H9 (cell line): ENCODE measurements around the gene TMC8. TPM values are rescaled to one million over a fixed set of nuclear protein-coding genes. Genes with fewer than 3 reads are reported as not detected.

ENCODE experiments used
- DNase-seq: peaks from one replicate; pipeline ENCODE4 v3.0.0-alpha.2; 2017
- H2AFZ ChIP-seq: one replicate; pipeline ENCODE4 v1.6.1; 2013; ENCODE audit warnings: mild to moderate bottlenecking, low read length, control low read depth, moderate library complexity
- H2AK5ac ChIP-seq: 2 replicates; pipeline ENCODE4 v1.6.1; 2013; ENCODE audit warnings: low read length, control low read depth, mixed read lengths; ENCODE audit not compliant: insufficient read length
- H2BK120ac ChIP-seq: one replicate; pipeline ENCODE4 v1.6.1; 2013; ENCODE audit warnings: low read depth, mild to moderate bottlenecking, low read length, control low read depth, inconsistent platforms; ENCODE audit not compliant: poor library complexity, severe bottlenecking
- H2BK12ac ChIP-seq: 2 replicates; pipeline ENCODE4 v1.6.1; 2013; ENCODE audit warnings: low read length, control low read depth, mixed read lengths, low read depth; ENCODE audit not compliant: insufficient read length
- H2BK15ac ChIP-seq: 2 replicates; pipeline ENCODE4 v1.6.1; 2013; ENCODE audit warnings: low read depth, low read length, control low read depth
- H2BK20ac ChIP-seq: one replicate; pipeline ENCODE4 v1.6.1; 2013; ENCODE audit warnings: low read depth, mild to moderate bottlenecking, low read length, control low read depth, inconsistent platforms; ENCODE audit not compliant: poor library complexity, severe bottlenecking
- H2BK5ac ChIP-seq: 2 replicates; pipeline ENCODE4 v1.6.1; 2013; ENCODE audit warnings: low read length, control low read depth, mixed read lengths; ENCODE audit not compliant: insufficient read length
- H3K14ac ChIP-seq: 2 replicates; pipeline ENCODE4 v1.6.1; 2013; ENCODE audit warnings: low read length, control low read depth; ENCODE audit not compliant: insufficient read depth
- H3K18ac ChIP-seq: 2 replicates; pipeline ENCODE4 v1.6.1; 2013; ENCODE audit warnings: low read depth, mild to moderate bottlenecking, mixed read lengths, low read length, control low read depth; ENCODE audit not compliant: insufficient read length
- H3K23ac ChIP-seq: 2 replicates; pipeline ENCODE4 v1.6.1; 2013; ENCODE audit warnings: low read length, control low read depth, mixed read lengths, low read depth; ENCODE audit not compliant: insufficient read length
- H3K23me2 ChIP-seq: 2 replicates; pipeline ENCODE4 v1.6.1; 2013; ENCODE audit warnings: low read depth, mild to moderate bottlenecking, mixed read lengths, low read length, control low read depth; ENCODE audit not compliant: insufficient read length, poor library complexity, severe bottlenecking
- H3K27ac ChIP-seq: 2 replicates; pipeline ENCODE4 v1.5.1; 2013; ENCODE audit warnings: low read length, control low read depth, mixed read lengths, low read depth; ENCODE audit not compliant: insufficient read length
- H3K27me3 ChIP-seq: 2 replicates; pipeline ENCODE4 v1.6.1; 2013; ENCODE audit warnings: low read length, control low read depth, inconsistent platforms; ENCODE audit not compliant: insufficient read depth
- H3K4ac ChIP-seq: 2 replicates; pipeline ENCODE4 v1.6.1; 2013; ENCODE audit warnings: low read depth, mild to moderate bottlenecking, control low read depth, inconsistent platforms, low read length, moderate library complexity
- H3K4me1 ChIP-seq: 2 replicates; pipeline ENCODE4 v1.6.1; 2013; ENCODE audit warnings: low read length, control low read depth, inconsistent platforms; ENCODE audit not compliant: insufficient read depth
- H3K4me2 ChIP-seq: 2 replicates; pipeline ENCODE4 v1.6.1; 2013; ENCODE audit warnings: low read length, control low read depth, mixed read lengths; ENCODE audit not compliant: insufficient read length, insufficient read depth
- H3K56ac ChIP-seq: 2 replicates; pipeline ENCODE4 v1.6.1; 2013; ENCODE audit warnings: low read depth, mild to moderate bottlenecking, mixed read lengths, low read length, control low read depth; ENCODE audit not compliant: insufficient read length
- H3K79me1 ChIP-seq: 2 replicates; pipeline ENCODE4 v1.6.1; 2013; ENCODE audit warnings: low read depth, mild to moderate bottlenecking, moderate library complexity, low read length, control low read depth, inconsistent platforms; ENCODE audit not compliant: insufficient read depth, poor library complexity, severe bottlenecking
- H3K79me2 ChIP-seq: 2 replicates; pipeline ENCODE4 v1.6.1; 2013; ENCODE audit warnings: low read length, control low read depth, inconsistent platforms; ENCODE audit not compliant: insufficient read depth
- H3K9ac ChIP-seq: 2 replicates; pipeline ENCODE4 v1.6.1; 2013; ENCODE audit warnings: low read length, control low read depth, mixed read lengths; ENCODE audit not compliant: insufficient read length; ENCODE audit errors: extremely low read depth
- H3K9me3 ChIP-seq: one replicate; pipeline ENCODE4 v1.6.1; 2013; ENCODE audit warnings: low read depth, low read length, inconsistent platforms; ENCODE audit not compliant: control insufficient read depth
- H3T11ph ChIP-seq: one replicate; pipeline ENCODE4 v1.6.1; 2013; ENCODE audit warnings: mild to moderate bottlenecking, low read length, control low read depth, inconsistent platforms
- H4K20me1 ChIP-seq: one replicate; pipeline ENCODE4 v1.6.1; 2013; ENCODE audit not compliant: control insufficient read depth, insufficient read length, insufficient read depth
- H4K5ac ChIP-seq: 2 replicates; pipeline ENCODE4 v1.6.1; 2013; ENCODE audit warnings: low read depth, mild to moderate bottlenecking, mixed read lengths, low read length, control low read depth; ENCODE audit not compliant: insufficient read length
- H4K8ac ChIP-seq: replicated peaks from 2 replicates; pipeline ENCODE4 v1.6.1; 2013; ENCODE audit warnings: low read length, control low read depth, mixed read lengths, low read depth; ENCODE audit not compliant: insufficient read length
- H4K91ac ChIP-seq: 2 replicates; pipeline ENCODE4 v1.6.1; 2013; ENCODE audit warnings: low read depth, mild to moderate bottlenecking, moderate library complexity, mixed read lengths, low read length, control low read depth; ENCODE audit not compliant: insufficient read length
- H3K27ac Mint-ChIP-seq, 3 experiments: 2 replicates in 2 of 3; 3 replicates in 1 of 3; pipeline ENCODE4 v1.8.0; 2020 to 2021; ENCODE audit warnings: mixed read lengths in 3 of 3, mild to moderate bottlenecking in 1 of 3, moderate library complexity in 1 of 3
- H3K27me3 Mint-ChIP-seq: 2 replicates; pipeline ENCODE4 v1.8.0; 2021; ENCODE audit warnings: low read depth, mild to moderate bottlenecking, moderate library complexity, mixed read lengths
- H3K36me3 Mint-ChIP-seq, 3 experiments: 2 replicates in 2 of 3; 3 replicates in 1 of 3; pipeline ENCODE4 v1.8.0; 2020 to 2021; ENCODE audit warnings: low read depth in 3 of 3, mixed read lengths in 3 of 3; ENCODE audit not compliant: insufficient read depth in 1 of 3
- H3K4me1 Mint-ChIP-seq, 2 experiments: 2 replicates each; pipeline ENCODE4 v1.8.0; 2020; ENCODE audit warnings: mixed read lengths in 2 of 2
- H3K4me3 Mint-ChIP-seq, 2 experiments: 2 replicates in 1 of 2; 3 replicates in 1 of 2; pipeline ENCODE4 v1.8.0; 2020 to 2021; ENCODE audit warnings: mild to moderate bottlenecking in 2 of 2, mixed read lengths in 2 of 2, moderate library complexity in 1 of 2
- H3K9me3 Mint-ChIP-seq, 2 experiments: 2 replicates in 1 of 2; 3 replicates in 1 of 2; pipeline ENCODE4 v1.8.0; 2020; ENCODE audit warnings: mild to moderate bottlenecking in 2 of 2, mixed read lengths in 2 of 2, moderate library complexity in 1 of 2
- CTCF ChIP-seq: fragments of 200-600 bp; sonication (generic); conservative IDR thresholded peaks from 3 replicates; pipeline ENCODE4 v1.8.0; 2021; ENCODE audit warnings: antibody characterized with exemption, mild to moderate bottlenecking
- WGBS: extraction: QIAGEN DNeasy Blood & Tissue Kit; methylation state at CpG from one replicate; pipeline ENCODE4 v1.1.7; 2013; ENCODE audit warnings: missing lambda C conversion rate, low lambda C conversion rate, mixed read lengths; ENCODE audit not compliant: insufficient read length; ENCODE audit errors: extremely low coverage; 5-methylcytosine and 5-hydroxymethylcytosine counted together
- total RNA-seq: library from RNA; stranded (reverse); gene quantifications from 2 replicates; pipeline ENCODE4 v1.2.1, GENCODE V29; 2021

The TMC8 gene
- total RNA-seq, 1 experiment from 2014 or later: 1.0 TPM

GRCh38 chr17:78103311-78103710 lies 27.3 kb upstream of the TMC8 start:
- H3K27ac Mint-ChIP-seq: no peak overlapping the region; a peak in 1 of 7 replicates
- Histone ChIP-seq H3K9me3 (peaks cover 12% of the 10 kb centered on the region), H3K56ac (no peak overlapping the region), H3K27ac (no peak overlapping the region), H2BK20ac (no peak overlapping the region), H3K79me1 (no peaks in the 10 kb centered on the region), H2BK12ac (no peak overlapping the region), H3K9ac (no peak overlapping the region), H3T11ph (no peak overlapping the region), H4K5ac (no peak overlapping the region), H4K8ac (no peak overlapping the region), H3K4ac (no peak overlapping the region), H4K91ac (no peak overlapping the region), H3K23ac (no peak overlapping the region), H3K4me1 (no peaks in the 10 kb centered on the region), H4K20me1 (no peaks in the 10 kb centered on the region), H2BK120ac (no peak overlapping the region), H3K27me3 (no peaks in the 10 kb centered on the region), H2AFZ (no peak overlapping the region), H3K4me2 (no peak overlapping the region), H3K79me2 (no peaks in the 10 kb centered on the region), H3K18ac (no peak overlapping the region), H3K14ac (no peak overlapping the region), H2AK5ac (no peak overlapping the region), H2BK5ac (no peak overlapping the region), H2BK15ac (no peak overlapping the region), H3K23me2 (no peaks in the 10 kb centered on the region)
- DNase-seq: no peak
- H3K27me3 Mint-ChIP-seq: no peaks in the 10 kb centered on the region
- TF ChIP-seq CTCF: no peak
- no peak overlapping the region for H3K4me3 Mint-ChIP-seq
- peaks cover 48 to 65% (median 61%) of the 10 kb centered on the region in 3 experiments for H3K36me3 Mint-ChIP-seq
- WGBS: no CpG with 5 or more reads among the region's 4 CpGs
- H3K9me3 Mint-ChIP-seq: peaks cover 26 to 27% of the 10 kb centered on the region in 2 experiments
- H3K4me1 Mint-ChIP-seq: peaks cover 5 to 6% of the 10 kb centered on the region in 2 experiments; a peak in 3 of 4 replicates
